Activated gamma-delta T cell (primary cell): ENCODE measurements around the gene SCRN1.
"Not testable (repeated sequence)": the region's sequence is repeated elsewhere in the genome, so short reads cannot be mapped to it uniquely, and the experiment has no call there.

Source experiments
- DNase-seq: peaks from one replicate; lab custom pipeline; 2025; lab: John Stamatoyannopoulos, UW

SCRN1 gene

GRCh38 chr7:29968683-29969395 lies 20.8 kb downstream of the SCRN1 start:
- DNase-seq = no peak

DNA sequence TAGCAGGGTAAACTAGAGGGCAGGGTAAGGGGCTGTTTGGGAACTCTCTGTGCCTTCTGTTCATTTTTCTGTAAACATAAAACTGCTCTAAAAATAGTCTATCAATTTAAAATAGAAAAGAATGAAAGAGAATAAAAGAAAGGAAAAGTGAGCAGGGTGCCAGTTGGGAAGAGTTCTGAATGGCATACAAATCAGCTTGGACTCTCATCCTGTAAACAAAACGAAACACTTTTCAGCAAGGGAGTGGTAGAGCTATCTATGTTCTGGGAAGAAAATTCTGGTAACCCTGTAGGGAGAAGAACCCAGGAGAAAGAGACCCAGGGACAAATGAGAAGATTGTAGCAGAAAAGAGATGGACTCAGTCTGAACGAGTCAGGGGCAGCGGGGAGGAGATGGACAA lies 24.6 kb downstream of the SCRN1 start:
- DNase-seq = no peak

DNA sequence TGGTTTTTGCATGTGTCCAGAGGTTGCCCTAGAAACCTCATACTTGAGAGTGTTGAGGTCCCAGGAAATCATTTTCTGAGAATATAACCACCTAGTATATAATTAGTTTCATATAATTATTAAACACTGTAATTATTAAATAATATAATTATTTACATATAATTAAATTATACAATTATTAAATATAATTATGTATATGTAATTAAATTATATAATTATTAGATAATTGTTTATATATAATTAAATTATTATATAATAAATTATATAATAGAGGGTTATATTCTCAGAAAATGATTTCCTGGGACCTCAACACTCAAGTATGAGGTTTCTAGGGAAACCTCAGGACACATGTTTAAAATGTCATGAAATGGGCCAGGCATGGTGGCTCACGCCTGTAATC lies 27.6 kb downstream of the SCRN1 start:
- no peak for DNase-seq

- not testable (repeated sequence) for DNase-seq
Observed at GRCh38 chr7:29961611-29962010, 28.0 kb downstream of the SCRN1 start.

DNA sequence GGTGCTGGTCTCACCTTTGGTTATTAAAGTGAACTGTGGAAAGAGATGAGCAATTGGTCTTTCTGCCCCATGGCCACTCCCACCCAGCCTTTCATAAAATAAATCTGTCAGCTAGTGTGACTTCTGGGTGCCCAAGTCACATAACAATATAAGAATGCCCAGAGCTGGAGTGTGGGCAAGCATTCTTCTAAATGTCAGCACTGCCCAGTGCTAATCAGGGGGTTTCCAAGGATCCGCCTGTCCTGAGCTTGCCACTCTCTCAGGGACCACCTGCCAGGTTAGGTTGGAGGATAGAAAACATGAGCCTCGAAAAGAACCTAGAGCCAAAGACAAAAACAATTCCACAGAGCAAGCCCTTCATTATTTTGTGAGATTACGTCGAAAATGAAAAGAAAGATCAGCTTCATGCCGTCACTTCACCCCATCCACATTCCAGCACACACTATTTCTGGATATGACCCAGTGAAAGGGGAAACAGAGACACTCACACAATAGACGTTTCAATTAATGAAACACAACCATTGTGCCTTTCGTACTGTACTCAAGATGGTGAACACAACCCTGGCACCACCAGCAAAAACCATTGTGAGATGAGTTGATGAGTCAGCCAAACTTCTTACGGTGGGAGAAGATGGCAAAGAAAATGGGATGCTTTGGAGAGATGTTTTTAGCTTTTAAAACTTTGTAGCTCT lies 30.8 kb downstream of the SCRN1 start:
- no peak for DNase-seq

DNA sequence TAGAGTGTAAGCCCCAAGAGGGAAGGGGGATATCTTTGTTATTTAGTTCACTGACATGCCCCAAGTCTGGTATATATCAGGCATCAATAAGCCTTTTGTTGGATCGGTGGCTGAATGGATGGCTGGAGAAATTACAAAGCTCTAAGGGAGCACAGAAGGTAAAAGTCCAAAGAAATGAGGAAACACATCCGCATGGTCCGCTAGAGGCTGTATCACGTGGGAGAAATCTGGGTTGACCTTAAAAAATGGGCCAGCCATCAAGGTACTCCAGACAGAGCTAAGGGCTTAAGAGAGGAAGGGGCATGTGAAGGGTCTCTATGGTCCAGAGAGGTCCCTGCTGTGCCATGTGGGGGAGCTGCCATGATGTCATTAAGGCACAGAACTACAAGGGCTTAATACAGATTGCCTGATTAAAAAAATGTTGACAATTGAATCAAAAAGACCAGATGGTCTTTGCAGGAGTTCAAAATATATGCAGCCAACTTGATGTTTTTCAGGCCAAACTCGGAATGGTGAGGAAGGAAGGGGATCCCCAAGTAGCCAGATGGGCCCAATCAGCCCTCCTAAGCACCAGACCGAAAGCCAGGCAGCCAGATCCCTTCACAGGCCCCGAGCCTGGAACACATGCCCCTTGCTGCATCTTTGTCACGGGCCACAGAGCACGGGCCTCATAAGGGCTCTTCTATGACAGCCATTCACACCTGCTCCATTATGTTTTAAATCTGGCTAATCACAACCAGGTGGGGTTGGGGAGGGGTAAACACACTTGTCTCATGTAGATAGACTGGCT lies 31.9 kb downstream of the SCRN1 start:
- no peak for DNase-seq

DNA sequence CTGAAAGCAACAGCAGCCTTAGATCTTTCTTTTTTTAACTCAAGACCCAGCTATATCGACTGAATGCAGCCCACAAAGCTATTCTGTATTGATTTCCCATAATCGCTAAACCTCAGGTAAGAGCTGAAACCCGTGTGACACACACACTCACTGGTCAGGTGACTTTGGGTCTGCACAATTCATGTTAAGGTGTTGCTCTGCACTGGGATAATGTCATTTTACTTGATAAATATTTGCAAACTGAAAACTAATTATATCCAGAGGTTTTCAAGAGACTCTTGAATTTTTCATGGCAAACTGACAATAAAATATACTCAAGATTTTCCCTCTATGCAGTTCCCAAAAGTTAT lies 33.1 kb downstream of the SCRN1 start:
- no peak for DNase-seq

GRCh38 chr7:29955799-29956486 lies 33.7 kb downstream of the SCRN1 start:
- DNase-seq = no peak

GRCh38 chr7:29955075-29955792 lies 34.4 kb downstream of the SCRN1 start:
- DNase-seq = no peak

DNA sequence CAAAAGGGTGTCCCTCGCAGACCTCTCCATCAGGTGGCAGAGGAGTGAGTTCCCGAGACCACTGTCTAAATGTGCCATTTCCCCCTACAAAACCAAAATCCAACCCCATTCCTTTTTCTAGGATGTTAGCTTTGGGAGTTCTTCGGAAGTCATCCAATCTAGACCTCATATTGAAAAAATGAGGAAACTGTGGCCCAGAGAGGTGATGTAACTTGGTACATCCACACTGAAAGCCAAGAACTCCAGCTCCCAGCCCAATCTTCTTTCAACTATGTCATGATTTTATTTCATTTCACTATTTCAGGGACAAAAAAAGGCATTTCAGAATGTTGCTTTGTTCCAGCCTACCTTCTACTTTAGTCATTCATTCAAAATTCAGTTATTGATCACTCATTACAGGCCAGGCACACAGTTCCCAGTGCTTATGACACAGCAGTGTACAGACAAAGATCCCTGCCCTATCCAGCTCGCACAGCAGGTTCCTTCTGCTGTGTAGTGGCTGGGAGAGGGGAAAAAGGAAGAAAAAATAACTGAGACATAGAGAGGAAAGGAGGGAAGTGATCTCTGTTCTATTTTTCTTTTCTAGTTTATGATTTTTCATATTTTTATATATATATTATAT lies 35.8 kb downstream of the SCRN1 start:
- DNase-seq = no peak

GRCh38 chr7:29951206-29951605 lies 38.4 kb downstream of the SCRN1 start:
- DNase-seq = no peak

- DNase-seq = no peak
Observed at GRCh38 chr7:29950480-29950879, 39.1 kb downstream of the SCRN1 start.

GRCh38 chr7:29948587-29948986 lies 41.0 kb downstream of the SCRN1 start:
- no peak for DNase-seq

DNA sequence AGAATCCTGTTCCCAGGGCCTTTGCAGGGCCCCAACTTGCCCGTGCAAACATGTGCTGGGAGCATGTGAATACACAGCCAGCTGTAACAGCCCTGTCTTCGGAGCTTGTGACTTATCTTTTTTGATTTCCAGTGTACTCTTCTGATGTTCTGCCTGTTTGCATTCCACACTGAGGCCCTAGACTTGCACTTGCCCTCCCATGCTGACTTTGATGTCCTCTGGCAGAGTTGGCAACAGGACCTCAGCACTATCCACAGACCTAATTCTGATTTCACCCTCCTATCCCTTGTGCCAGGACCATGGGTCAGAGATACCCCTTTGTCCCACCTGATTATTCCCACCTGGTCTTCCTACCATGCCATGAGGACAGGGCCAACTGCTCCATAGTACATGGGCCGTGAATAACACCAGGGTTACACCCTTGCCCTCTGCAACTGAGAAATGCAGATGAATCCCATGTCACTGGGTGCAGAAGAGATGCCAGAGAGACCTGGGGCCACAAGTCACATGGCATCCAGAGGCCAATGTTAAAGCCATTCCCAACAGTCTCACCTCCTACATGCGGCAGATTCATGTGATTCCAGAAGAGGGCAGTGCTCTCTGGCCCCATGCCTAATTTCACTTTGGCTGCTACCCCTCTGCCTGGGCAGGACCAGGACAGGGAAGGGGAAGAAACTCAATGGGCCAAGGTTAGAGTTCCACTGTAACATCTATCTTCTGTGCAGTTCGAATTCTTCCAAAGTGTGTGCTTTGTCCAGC lies 43.0 kb downstream of the SCRN1 start:
- no peak for DNase-seq

DNA sequence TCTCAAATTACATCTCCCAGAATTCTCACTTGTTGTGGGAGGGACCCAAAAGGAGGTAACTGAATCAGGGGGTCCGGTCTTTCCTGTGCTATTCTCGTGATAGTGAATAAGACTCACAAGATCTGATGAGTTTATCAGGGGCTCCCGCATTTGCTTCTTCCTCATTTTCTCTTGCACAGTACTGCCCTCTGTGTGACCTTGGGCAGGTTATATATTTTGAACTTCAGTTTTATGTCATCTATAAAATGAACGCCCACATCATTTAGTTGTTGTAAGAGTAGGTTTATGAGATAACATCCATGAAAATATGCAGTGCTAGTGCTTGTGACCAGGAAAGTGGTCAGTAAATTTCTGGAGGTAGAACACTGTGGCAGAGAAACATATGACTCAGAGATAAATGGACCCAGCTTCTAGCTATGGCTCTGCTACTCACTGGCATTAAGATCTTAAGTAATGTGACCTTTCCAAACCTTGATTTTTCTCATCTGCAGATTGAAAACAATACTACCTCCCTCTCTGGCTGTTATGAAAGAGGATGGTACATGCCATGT lies 44.3 kb downstream of the SCRN1 start:
- no peak for DNase-seq

GRCh38 chr7:29940199-29940598 lies 49.4 kb downstream of the SCRN1 start:
- no peak for DNase-seq

DNA sequence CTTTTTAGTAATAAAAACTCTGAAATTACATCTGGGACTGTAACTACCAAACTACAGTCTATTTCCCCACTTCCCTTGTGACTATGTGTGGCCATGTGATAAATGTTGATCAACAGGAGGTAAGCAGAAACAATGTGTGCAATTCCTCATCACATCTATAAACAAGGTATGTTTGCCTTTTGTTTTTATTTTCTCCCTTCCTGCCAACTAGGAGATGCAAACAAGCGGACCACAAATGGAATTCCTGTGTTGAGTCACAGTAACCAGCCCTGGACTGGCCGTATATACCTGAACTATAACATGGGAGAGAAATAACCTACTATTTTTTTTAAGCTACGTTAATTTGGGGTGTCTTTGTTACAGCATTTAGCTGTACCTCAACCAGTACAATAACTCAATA lies 52.5 kb downstream of the SCRN1 start:
- no peak for DNase-seq

GRCh38 chr7:29935111-29935510 lies 54.5 kb downstream of the SCRN1 start:
- no peak for DNase-seq

DNA sequence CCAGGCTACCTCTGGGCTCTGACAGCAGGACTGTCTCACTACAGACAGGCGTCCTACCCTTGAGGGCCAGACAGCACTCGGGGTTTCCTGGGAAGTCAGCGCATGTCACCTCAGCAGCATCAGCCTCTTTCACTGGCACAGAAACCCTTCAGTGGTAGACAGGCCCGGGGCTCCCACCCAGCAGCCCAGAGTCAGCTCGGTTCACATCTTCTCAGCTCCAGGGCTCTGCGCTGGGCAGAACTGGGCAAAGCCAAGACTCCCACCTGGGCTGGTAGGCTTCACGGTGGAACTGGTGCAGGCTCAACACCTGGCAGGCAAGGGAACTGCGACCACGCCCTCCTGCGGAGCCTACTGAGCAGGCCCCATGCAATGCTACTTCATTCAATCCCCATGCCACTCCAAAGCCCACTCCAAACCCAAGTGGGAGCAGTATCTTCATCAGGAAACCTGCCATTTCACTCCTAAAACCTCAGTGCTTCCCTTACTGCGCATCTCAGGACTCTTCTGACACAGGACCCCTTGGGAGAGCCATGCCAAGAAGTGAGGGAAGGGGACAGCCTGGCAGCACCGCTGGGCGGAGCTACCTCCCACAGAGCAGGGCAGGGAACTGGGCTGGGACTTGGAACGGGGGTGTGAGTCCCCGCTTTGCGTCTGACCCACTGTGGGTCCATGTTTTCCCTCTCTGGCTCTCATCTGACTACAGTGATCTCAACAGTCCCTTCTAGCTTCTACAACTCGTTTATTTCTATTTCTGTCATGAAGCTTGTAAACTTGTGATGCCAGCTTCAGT lies 60.4 kb downstream of the SCRN1 start:
- DNase-seq = no peak
